Vagina (tissue), 2 donors: ENCODE measurements around the gene CSNK2A2. TPM values are rescaled to one million over a fixed set of nuclear protein-coding genes. Genes with fewer than 3 reads are reported as not detected.

Experiments
- DNase-seq, 2 donors: peaks; one replicate each; pipeline ENCODE4 v3.0.0-alpha.2; 2017; ENCODE audit errors: extremely low spot score in 2 of 2
- H3K27ac ChIP-seq: fragments of 200-600 bp; sonication (generic); one replicate; pipeline ENCODE4 v1.5.1; 2019
- H3K27me3 ChIP-seq: fragments of 200-600 bp; sonication (generic); one replicate; pipeline ENCODE4 v1.5.1; 2019
- H3K36me3 ChIP-seq, 2 donors: fragments of 200-600 bp; sonication (generic); one replicate each; pipeline ENCODE4 v1.5.1; 2017 to 2019
- H3K4me1 ChIP-seq: fragments of 200-600 bp; sonication (generic); one replicate; pipeline ENCODE4 v1.5.1; 2019
- H3K4me3 ChIP-seq, 2 donors: fragments of 200-600 bp; sonication (generic); 1 replicate in 1 of 2; 2 replicates in 1 of 2; pipeline ENCODE4 v1.5.1; 2016 to 2019
- H3K9me3 ChIP-seq: fragments of 200-600 bp; sonication (generic); one replicate; pipeline ENCODE4 v1.5.1; 2019
- POLR2A ChIP-seq, 2 donors: fragments of 450-650 bp; IDR thresholded peaks; one replicate each; pipeline ENCODE4 v1.6.1; 2017; ENCODE audit warnings: antibody characterized with exemption in 2 of 2, mild to moderate bottlenecking in 2 of 2, moderate library complexity in 2 of 2
- POLR2AphosphoS5 ChIP-seq, 2 donors: sonication (generic); formaldehyde crosslinking; IDR thresholded peaks; one replicate each; pipeline ENCODE4 v1.9.0; 2017; ENCODE audit warnings: antibody characterized with exemption in 2 of 2, mild to moderate bottlenecking in 2 of 2, low read depth in 1 of 2; ENCODE audit not compliant: insufficient read depth in 1 of 2
- intact Hi-C: fragments of 100-400 bp; cut with DNase I; formaldehyde crosslinking; loops from one replicate; pipeline ENCODE4 v1.15.1; 2023
- total RNA-seq: library from RNA; depleted of rRNA; stranded (reverse); fragments of >200 nt; gene quantifications from one replicate; pipeline ENCODE4 v1.2.3, GENCODE V29; 2016
- TF ChIP-seq, protein P1 (sequence below), 3 experiments: fragments of 450-650 bp in 2 of 3; fragments of 200-600 bp in 1 of 3; sonication (generic) in 1 of 3; IDR thresholded peaks; one replicate each; pipeline ENCODE4 v1.5.1; 2017 to 2019; ENCODE audit warnings: antibody characterized with exemption in 3 of 3, mild to moderate bottlenecking in 2 of 3, moderate library complexity in 2 of 3

Gene CSNK2A2
- total RNA-seq, 1 donor from 2014 or later = 28.5 TPM

DNA sequence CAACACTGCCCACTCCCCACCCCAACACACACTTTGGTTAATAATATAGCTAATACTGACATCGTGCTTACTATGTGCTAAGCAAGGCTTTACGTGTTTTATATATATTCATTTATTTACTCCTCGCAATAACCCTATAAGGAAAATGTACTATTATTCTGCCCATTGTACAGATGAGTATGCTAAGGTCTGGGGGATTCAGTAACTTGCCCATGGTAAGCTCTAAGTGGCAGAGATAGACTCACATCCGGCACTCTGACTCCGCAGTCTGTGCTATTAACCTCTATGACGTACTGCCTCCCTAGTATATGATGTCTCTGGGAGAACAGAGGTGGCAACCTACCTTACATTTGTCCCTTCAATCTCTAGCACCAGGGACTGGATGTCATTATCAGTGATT, 81.4 kb downstream of the CSNK2A2 start:
- DNase-seq = no peak
- Histone ChIP-seq H3K27me3 (no peaks in the 10 kb centered on the region), H3K9me3 (no peaks in the 10 kb centered on the region), H3K27ac (no peak overlapping the region), H3K4me3 (no peak overlapping the region), H3K36me3 (peaks cover 3 to 52% of the 10 kb centered on the region in 2 donors), H3K4me1 (peaks cover 34% of the 10 kb centered on the region)
- TF ChIP-seq, protein P1, sequence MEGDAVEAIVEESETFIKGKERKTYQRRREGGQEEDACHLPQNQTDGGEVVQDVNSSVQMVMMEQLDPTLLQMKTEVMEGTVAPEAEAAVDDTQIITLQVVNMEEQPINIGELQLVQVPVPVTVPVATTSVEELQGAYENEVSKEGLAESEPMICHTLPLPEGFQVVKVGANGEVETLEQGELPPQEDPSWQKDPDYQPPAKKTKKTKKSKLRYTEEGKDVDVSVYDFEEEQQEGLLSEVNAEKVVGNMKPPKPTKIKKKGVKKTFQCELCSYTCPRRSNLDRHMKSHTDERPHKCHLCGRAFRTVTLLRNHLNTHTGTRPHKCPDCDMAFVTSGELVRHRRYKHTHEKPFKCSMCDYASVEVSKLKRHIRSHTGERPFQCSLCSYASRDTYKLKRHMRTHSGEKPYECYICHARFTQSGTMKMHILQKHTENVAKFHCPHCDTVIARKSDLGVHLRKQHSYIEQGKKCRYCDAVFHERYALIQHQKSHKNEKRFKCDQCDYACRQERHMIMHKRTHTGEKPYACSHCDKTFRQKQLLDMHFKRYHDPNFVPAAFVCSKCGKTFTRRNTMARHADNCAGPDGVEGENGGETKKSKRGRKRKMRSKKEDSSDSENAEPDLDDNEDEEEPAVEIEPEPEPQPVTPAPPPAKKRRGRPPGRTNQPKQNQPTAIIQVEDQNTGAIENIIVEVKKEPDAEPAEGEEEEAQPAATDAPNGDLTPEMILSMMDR (IDR thresholded peaks at IDR 0.05) = no peak
- TF ChIP-seq POLR2A (IDR thresholded peaks at IDR 0.05) (no peak), POLR2AphosphoS5 (IDR thresholded peaks at IDR 0.05; ENCODE audit: insufficient read depth in 1 of 2, low read depth in 1 of 2) (no peak)
- intact Hi-C loops = no loop called here

DNA sequence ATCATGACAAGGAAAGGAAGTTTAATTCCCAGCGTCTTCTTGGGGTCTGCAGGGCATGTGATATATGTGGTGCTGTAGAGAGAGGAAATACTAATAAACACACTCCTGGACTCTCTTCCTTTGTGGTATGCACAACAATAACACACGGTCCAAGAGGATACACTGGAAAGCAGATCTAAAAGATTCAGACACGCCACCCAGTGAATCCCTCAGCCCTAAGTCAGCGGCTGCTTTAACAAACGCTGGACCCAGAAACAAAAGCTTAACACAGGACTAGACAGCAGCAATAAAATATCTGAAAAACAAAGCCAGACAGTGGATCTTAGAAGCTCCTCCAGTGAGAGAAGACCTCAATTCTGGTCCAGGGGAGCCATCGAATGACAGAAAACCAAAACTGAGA, 81.8 kb downstream of the CSNK2A2 start:
- Histone ChIP-seq H3K4me1 (peaks cover 30% of the 10 kb centered on the region), H3K9me3 (no peaks in the 10 kb centered on the region), H3K27me3 (no peaks in the 10 kb centered on the region), H3K4me3 (no peak overlapping the region), H3K36me3 (peaks cover 3 to 53% of the 10 kb centered on the region in 2 donors), H3K27ac (no peak overlapping the region)
- intact Hi-C loops = no loop called here
- no peak for TF ChIP-seq POLR2A (IDR thresholded peaks at IDR 0.05)
- TF ChIP-seq, protein P1 (IDR thresholded peaks at IDR 0.05) = no peak
- TF ChIP-seq POLR2AphosphoS5 (IDR thresholded peaks at IDR 0.05; ENCODE audit: insufficient read depth in 1 of 2, low read depth in 1 of 2) = no peak
- DNase-seq = no peak

DNA sequence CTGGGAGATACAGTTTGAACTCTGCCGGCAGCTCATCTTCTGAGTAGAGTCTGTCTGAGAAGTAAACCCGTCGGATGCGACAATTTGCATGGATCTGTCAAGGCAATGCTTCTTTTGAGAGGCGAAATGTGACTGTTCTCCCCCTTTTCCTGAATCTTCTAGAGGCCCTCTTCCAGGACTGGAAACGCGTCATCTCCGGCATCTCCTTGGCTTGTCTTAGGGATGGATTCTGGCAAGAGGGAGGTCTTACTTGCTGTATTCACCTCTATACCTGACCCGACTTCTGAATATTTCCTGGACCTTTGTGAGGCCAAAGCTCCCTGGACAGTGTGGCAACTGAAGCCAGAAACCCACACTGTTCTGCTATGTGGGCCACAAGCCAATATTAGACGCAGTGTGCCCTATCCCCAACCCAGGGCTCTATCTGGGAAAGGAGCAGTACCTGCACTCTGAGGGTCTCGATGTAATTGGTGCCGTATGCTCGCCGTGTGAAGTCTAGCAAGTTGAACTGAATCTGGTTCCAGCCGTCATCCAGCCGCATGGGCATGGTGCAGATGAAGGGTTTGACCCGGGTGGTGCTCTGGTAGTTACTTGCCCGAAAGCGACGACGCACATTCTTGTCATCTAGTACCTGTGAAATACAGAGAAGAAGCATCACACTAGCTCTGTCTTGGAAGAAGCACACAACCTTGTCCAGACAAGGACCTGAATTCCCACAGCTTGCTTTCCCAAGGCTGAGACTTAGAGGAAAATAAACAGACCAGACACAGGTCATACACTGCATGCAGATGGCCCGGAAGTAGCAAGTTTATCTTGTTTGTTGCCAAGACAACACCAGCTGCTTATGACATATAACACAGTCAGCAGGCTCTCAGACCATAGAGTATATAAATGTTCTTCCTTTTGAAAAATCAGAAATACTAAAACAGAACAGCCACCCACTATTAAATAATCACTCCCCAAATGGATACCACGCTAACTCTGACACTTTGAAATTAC, 82.8 kb downstream of the CSNK2A2 start:
- intact Hi-C loops = no loop called here
- Histone ChIP-seq H3K9me3 (no peaks in the 10 kb centered on the region), H3K36me3 (peaks cover 3 to 53% of the 10 kb centered on the region in 2 donors), H3K27me3 (no peaks in the 10 kb centered on the region), H3K4me3 (no peak overlapping the region), H3K4me1 (peaks cover 20% of the 10 kb centered on the region), H3K27ac (no peak overlapping the region)
- DNase-seq = no peak
- TF ChIP-seq POLR2AphosphoS5 (IDR thresholded peaks at IDR 0.05; ENCODE audit: insufficient read depth in 1 of 2, low read depth in 1 of 2) (no peak), POLR2A (IDR thresholded peaks at IDR 0.05) (no peak)
- TF ChIP-seq, protein P1 (IDR thresholded peaks at IDR 0.05) = no peak

DNA sequence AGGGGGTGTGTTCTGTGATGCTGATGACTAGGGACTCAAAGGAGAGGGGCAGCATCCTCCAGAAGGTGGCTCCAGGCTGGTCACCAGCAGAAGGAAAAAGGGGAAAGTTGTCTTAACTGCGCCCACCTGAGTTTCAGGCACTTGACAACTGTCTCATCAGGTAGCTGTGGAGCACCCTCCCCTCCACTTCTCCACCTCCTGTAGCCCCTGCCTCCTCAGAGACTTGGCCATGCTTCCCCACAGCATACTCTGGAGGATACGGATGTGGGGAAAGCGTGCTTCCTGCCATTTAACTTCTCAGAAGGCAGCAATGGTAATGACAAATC, 86.6 kb downstream of the CSNK2A2 start:
- H3K27ac ChIP-seq = no peak overlapping the region
- no peak for DNase-seq
- intact Hi-C loops = no loop called here

More for the DNA sequence above, 86.6 kb downstream of the CSNK2A2 start:
- Histone ChIP-seq H3K27me3 (no peaks in the 10 kb centered on the region), H3K4me1 (no peaks in the 10 kb centered on the region), H3K9me3 (no peaks in the 10 kb centered on the region), H3K4me3 (no peak overlapping the region), H3K36me3 (peaks cover 3 to 47% of the 10 kb centered on the region in 2 donors)
- TF ChIP-seq POLR2A (IDR thresholded peaks at IDR 0.05) (no peak), POLR2AphosphoS5 (IDR thresholded peaks at IDR 0.05; ENCODE audit: insufficient read depth in 1 of 2, low read depth in 1 of 2) (no peak)
- TF ChIP-seq, protein P1 (IDR thresholded peaks at IDR 0.05) = no peak
